Endothelial cell (in vitro differentiated cells): Measurements from ENCODE around the gene FBXL7. TPM values are rescaled to one million over a fixed set of nuclear protein-coding genes. Genes with fewer than 3 reads are reported as not detected.

ENCODE experiments used
- DNase-seq: peaks from one replicate; pipeline ENCODE4 v3.0.0; 2021; ENCODE audit warnings: low spot score
- H3K27ac Mint-ChIP-seq: one replicate; pipeline ENCODE4 v1.8.0; 2021; ENCODE audit warnings: mixed read lengths, inconsistent platforms; ENCODE audit not compliant: unreplicated experiment
- H3K27me3 Mint-ChIP-seq: one replicate; pipeline ENCODE4 v1.8.0; 2021; ENCODE audit warnings: mild to moderate bottlenecking, moderate library complexity, mixed read lengths, inconsistent platforms; ENCODE audit not compliant: unreplicated experiment
- H3K36me3 Mint-ChIP-seq: one replicate; pipeline ENCODE4 v1.8.0; 2021; ENCODE audit warnings: mild to moderate bottlenecking, low read depth, mixed read lengths, inconsistent platforms; ENCODE audit not compliant: unreplicated experiment
- H3K4me1 Mint-ChIP-seq: one replicate; pipeline ENCODE4 v1.8.0; 2021; ENCODE audit warnings: mild to moderate bottlenecking, mixed read lengths, inconsistent platforms; ENCODE audit not compliant: unreplicated experiment
- H3K4me3 Mint-ChIP-seq: one replicate; pipeline ENCODE4 v1.8.0; 2021; ENCODE audit warnings: mild to moderate bottlenecking, mixed read lengths, inconsistent platforms; ENCODE audit not compliant: unreplicated experiment
- H3K9me3 Mint-ChIP-seq: one replicate; pipeline ENCODE4 v1.8.0; 2021; ENCODE audit warnings: mixed read lengths, inconsistent platforms; ENCODE audit not compliant: unreplicated experiment
- total RNA-seq: library from RNA; stranded (reverse); fragmentation: NEBNext Ultra II Directional; extraction: Animal tissue kit (Norgen Biotek cat#: 25700); gene quantifications from one replicate; pipeline ENCODE4 v1.2.1, GENCODE V29; 2021; ENCODE audit not compliant: unreplicated experiment
- TF ChIP-seq, protein P1 (sequence below): fragments of 200-600 bp; sonication (generic); IDR thresholded peaks from one replicate; pipeline ENCODE4 v1.5.0; 2021; ENCODE audit warnings: antibody characterized with exemption; ENCODE audit not compliant: unreplicated experiment

The FBXL7 gene
- total RNA-seq, 1 donor from 2014 or later, result 63.8 TPM

DNA sequence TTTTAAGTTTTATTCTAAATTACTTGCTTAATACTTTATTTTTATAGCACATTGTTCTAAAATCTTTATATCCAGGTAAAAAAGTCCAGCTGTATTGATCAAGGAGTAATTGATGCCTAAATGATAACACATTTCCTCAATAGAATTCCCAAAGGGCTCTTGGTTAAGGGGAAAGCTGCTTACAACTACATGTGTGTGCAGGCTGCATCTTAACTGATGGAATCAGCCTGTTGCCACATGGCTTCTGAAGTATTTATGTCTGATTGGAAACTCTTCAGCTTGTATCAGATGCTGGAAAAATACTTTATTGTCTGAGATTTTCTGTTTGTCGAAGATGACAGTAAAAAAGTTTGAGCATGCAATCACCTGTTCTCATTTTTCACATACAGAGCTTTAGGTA, 182.6 kb downstream of the FBXL7 start:
- no peak for DNase-seq
- no peak overlapping the region for H3K4me3 Mint-ChIP-seq
- H3K36me3 Mint-ChIP-seq, result no peaks in the 10 kb centered on the region
- no peaks in the 10 kb centered on the region for H3K27me3 Mint-ChIP-seq
- H3K27ac Mint-ChIP-seq, result no peak overlapping the region
- TF ChIP-seq, protein P1, sequence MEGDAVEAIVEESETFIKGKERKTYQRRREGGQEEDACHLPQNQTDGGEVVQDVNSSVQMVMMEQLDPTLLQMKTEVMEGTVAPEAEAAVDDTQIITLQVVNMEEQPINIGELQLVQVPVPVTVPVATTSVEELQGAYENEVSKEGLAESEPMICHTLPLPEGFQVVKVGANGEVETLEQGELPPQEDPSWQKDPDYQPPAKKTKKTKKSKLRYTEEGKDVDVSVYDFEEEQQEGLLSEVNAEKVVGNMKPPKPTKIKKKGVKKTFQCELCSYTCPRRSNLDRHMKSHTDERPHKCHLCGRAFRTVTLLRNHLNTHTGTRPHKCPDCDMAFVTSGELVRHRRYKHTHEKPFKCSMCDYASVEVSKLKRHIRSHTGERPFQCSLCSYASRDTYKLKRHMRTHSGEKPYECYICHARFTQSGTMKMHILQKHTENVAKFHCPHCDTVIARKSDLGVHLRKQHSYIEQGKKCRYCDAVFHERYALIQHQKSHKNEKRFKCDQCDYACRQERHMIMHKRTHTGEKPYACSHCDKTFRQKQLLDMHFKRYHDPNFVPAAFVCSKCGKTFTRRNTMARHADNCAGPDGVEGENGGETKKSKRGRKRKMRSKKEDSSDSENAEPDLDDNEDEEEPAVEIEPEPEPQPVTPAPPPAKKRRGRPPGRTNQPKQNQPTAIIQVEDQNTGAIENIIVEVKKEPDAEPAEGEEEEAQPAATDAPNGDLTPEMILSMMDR, result no peak
- H3K9me3 Mint-ChIP-seq, result no peaks in the 10 kb centered on the region
- peaks cover 20% of the 10 kb centered on the region for H3K4me1 Mint-ChIP-seq

DNA sequence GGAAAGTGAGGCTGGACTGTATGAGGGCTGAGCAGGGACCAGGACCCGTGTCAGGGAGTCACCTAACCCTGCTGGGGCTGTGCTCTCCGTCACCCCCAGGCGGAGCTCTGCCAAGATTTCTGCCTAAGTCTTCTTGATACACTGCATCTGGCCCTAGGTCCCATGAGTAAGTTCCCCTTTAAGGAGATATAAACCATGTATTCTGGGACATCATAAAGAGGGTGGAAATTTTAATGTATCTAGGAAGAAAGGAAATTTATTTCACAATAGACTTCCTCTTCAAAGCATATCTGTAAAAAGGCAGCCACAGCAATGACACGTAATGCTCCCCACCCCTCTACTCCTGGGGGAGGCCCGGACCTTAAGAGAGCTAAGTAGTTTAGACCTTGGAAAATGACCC, 183.4 kb downstream of the FBXL7 start:
- Mint-ChIP-seq H3K4me1 (peaks cover 20% of the 10 kb centered on the region), H3K9me3 (no peaks in the 10 kb centered on the region), H3K36me3 (no peaks in the 10 kb centered on the region), H3K4me3 (no peak overlapping the region), H3K27ac (no peak overlapping the region), H3K27me3 (no peaks in the 10 kb centered on the region)
- TF ChIP-seq, protein P1, result peak; percentile 26
- DNase-seq, result peak; percentile 55

DNA sequence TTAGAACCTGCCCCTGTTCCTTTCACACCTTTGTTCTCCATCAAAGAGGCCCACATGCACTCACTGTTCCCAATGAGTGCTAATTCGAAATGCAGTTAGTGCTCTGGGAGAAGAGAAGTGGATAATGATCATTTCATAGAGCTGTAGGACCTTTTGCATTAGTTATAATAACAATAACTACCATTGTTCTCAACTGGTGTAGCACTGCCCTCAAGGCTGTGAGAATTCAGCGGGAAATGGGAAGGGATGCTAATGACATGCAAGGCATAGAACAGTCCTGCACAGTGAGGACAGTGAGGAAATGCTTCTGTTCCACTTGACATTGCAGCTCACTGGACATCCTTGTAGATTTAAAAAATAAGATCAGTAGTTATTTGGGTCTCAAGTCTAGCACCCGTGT, 187.4 kb downstream of the FBXL7 start:
- Mint-ChIP-seq H3K36me3 (peaks cover 6% of the 10 kb centered on the region), H3K4me1 (peaks cover 36% of the 10 kb centered on the region), H3K4me3 (no peak overlapping the region), H3K27ac (no peak overlapping the region), H3K9me3 (no peaks in the 10 kb centered on the region), H3K27me3 (peaks cover 3% of the 10 kb centered on the region)
- DNase-seq, result no peak
- TF ChIP-seq, protein P1, result no peak

DNA sequence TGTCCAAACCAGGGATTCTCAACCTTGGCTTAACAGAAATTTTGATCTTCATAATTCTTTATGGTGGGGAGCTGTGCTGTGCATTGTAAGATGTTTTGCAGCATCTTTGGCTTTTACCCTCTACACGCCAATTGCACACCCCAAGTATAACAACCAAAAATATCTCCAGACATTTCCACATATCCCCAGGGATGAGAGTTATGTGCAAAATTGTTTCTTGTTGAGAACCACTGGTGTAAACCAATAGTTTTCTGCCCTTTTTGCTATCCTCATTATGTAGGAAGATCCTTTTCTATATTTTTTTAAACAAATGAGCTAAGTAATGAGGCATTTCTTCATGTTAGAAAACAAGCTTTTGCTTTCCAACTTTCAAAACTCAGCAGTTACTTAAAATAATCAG, 189.9 kb downstream of the FBXL7 start:
- no peak for DNase-seq
- H3K4me3 Mint-ChIP-seq, result no peak overlapping the region
- peaks cover 3% of the 10 kb centered on the region for H3K27me3 Mint-ChIP-seq
- H3K36me3 Mint-ChIP-seq, result peaks cover 20% of the 10 kb centered on the region
- peaks cover 25% of the 10 kb centered on the region for H3K4me1 Mint-ChIP-seq
- TF ChIP-seq, protein P1, result no peak
- no peaks in the 10 kb centered on the region for H3K9me3 Mint-ChIP-seq
- H3K27ac Mint-ChIP-seq, result no peak overlapping the region

DNA sequence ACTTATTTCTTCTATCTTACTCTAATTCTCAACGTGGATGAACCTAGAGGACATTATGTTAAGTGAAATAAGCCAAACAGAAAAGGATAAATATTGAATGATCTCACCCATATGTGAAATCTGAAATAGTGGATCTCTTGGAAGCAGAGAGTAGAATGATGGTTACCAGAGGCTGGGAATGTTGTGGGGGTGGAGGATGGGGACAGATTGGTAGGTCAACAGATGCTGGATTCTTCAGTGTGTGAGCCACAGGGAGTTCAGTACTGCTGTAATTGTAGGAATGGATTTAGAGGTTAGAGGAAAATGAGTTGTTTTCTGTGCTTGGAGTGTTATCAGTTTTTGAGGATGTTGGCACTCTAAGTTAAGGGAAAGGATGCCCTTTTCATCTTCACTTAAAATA, 190.6 kb downstream of the FBXL7 start:
- peaks cover 26% of the 10 kb centered on the region for H3K4me1 Mint-ChIP-seq
- H3K36me3 Mint-ChIP-seq, result peaks cover 20% of the 10 kb centered on the region
- no peaks in the 10 kb centered on the region for H3K9me3 Mint-ChIP-seq
- H3K27ac Mint-ChIP-seq, result peak overlapping the region; percentile 10
- TF ChIP-seq, protein P1, result no peak
- no peak for DNase-seq
- peak overlapping the region; percentile 4 for H3K4me3 Mint-ChIP-seq
- H3K27me3 Mint-ChIP-seq, result peaks cover 3% of the 10 kb centered on the region
